Ectodermal cell (in vitro differentiated cells): ENCODE measurements around the gene FAM76A.
"Not testable (repeated sequence)": the region's sequence is repeated elsewhere in the genome, so short reads cannot be mapped to it uniquely, and the experiment has no call there.

Experiments
- H3K27ac ChIP-seq: 2 replicates; pipeline ENCODE4 v1.7.0; 2013; ENCODE audit warnings: mild to moderate bottlenecking, low read depth, low read length; ENCODE audit not compliant: insufficient read depth, poor library complexity, severe bottlenecking
- H3K27me3 ChIP-seq: 2 replicates; pipeline ENCODE4 v1.7.0; 2013; ENCODE audit warnings: mild to moderate bottlenecking, low read length; ENCODE audit not compliant: insufficient read depth, control insufficient read depth, poor library complexity, severe bottlenecking
- H3K36me3 ChIP-seq: one replicate; pipeline ENCODE4 v1.7.0; 2013; ENCODE audit warnings: low read length; ENCODE audit not compliant: control insufficient read depth, insufficient read depth
- H3K4me1 ChIP-seq: one replicate; pipeline ENCODE4 v1.7.0; 2013; ENCODE audit warnings: low read length; ENCODE audit not compliant: control insufficient read depth, insufficient read depth
- H3K4me3 ChIP-seq: 2 replicates; pipeline ENCODE4 v1.7.0; 2013; ENCODE audit warnings: low read depth, low read length, control low read depth; ENCODE audit not compliant: insufficient read depth
- H3K9me3 ChIP-seq: 2 replicates; pipeline ENCODE4 v1.7.0; 2013; ENCODE audit warnings: mild to moderate bottlenecking, low read length, moderate library complexity; ENCODE audit not compliant: control insufficient read depth
- WGBS, 2 experiments: methylation state at CpG; one replicate each; pipeline ENCODE4 v1.1.7; 2013; ENCODE audit warnings: missing lambda C conversion rate in 2 of 2; 5-methylcytosine and 5-hydroxymethylcytosine counted together

Gene FAM76A

GRCh38 chr1:27795601-27796000 is 69.8 kb downstream of the FAM76A start:
- no peak overlapping the region for H3K4me3 ChIP-seq
- no peaks in the 10 kb centered on the region for H3K4me1 ChIP-seq
- no peaks in the 10 kb centered on the region for H3K27me3 ChIP-seq
- peaks cover 5% of the 10 kb centered on the region for H3K36me3 ChIP-seq
- no peaks in the 10 kb centered on the region for H3K9me3 ChIP-seq
- no peak overlapping the region for H3K27ac ChIP-seq
- 83 to 100% methylated on average over 1 of the region's 1 CpG for WGBS, 2 experiments

- Histone ChIP-seq H3K4me3 (no peak overlapping the region), H3K4me1 (no peaks in the 10 kb centered on the region), H3K27ac (no peak overlapping the region), H3K36me3 (peaks cover 5% of the 10 kb centered on the region), H3K27me3 (no peaks in the 10 kb centered on the region), H3K9me3 (no peaks in the 10 kb centered on the region)
- WGBS, 2 experiments, result 93 to 94% methylated on average over 5 of the region's 5 CpGs
These were observed 79.0 kb downstream of the FAM76A start for GRCh38 chr1:27804791-27805190.

- 87 to 88% methylated on average over 7 of the region's 7 CpGs for WGBS, 2 experiments
- H3K36me3 ChIP-seq, result no peaks in the 10 kb centered on the region
These were observed 81.0 kb downstream of the FAM76A start for GRCh38 chr1:27806758-27807157.

GRCh38 chr1:27807385-27807784 is 81.6 kb downstream of the FAM76A start:
- no peaks in the 10 kb centered on the region for H3K27me3 ChIP-seq
- H3K27ac ChIP-seq, result no peak overlapping the region
- no peaks in the 10 kb centered on the region for H3K4me1 ChIP-seq
- no peak overlapping the region for H3K4me3 ChIP-seq
- WGBS, 2 experiments, result 80 to 82% methylated on average over 1 to 2 of the region's 2 CpGs
- H3K9me3 ChIP-seq, result no peaks in the 10 kb centered on the region
- H3K36me3 ChIP-seq, result no peaks in the 10 kb centered on the region

More at GRCh38 chr1:27806758-27807157, 81.0 kb downstream of the FAM76A start:
- H3K27ac ChIP-seq, result no peak overlapping the region
- no peaks in the 10 kb centered on the region for H3K4me1 ChIP-seq
- H3K27me3 ChIP-seq, result no peaks in the 10 kb centered on the region
- no peaks in the 10 kb centered on the region for H3K9me3 ChIP-seq
- H3K4me3 ChIP-seq, result no peak overlapping the region

GRCh38 chr1:27808131-27808530 is 82.4 kb downstream of the FAM76A start:
- H3K9me3 ChIP-seq, H3K4me3 ChIP-seq, H3K36me3 ChIP-seq, H3K4me1 ChIP-seq, H3K27ac ChIP-seq, H3K27me3 ChIP-seq: not testable (repeated sequence)
- WGBS, 2 experiments, result 86 to 95% methylated on average over 3 of the region's 3 CpGs

GRCh38 chr1:27809883-27810282 is 84.1 kb downstream of the FAM76A start:
- Histone ChIP-seq H3K27me3 (no peaks in the 10 kb centered on the region), H3K27ac (no peak overlapping the region), H3K4me1 (no peaks in the 10 kb centered on the region), H3K4me3 (no peak overlapping the region), H3K9me3 (no peaks in the 10 kb centered on the region), H3K36me3 (no peaks in the 10 kb centered on the region)
- 100% methylated on average over 1 of the region's 1 CpG; no CpG with 5 or more reads in 1 of the 2 experiments for WGBS, 2 experiments

- Histone ChIP-seq H3K36me3 (no peaks in the 10 kb centered on the region), H3K4me3 (no peak overlapping the region), H3K27me3 (no peaks in the 10 kb centered on the region), H3K4me1 (no peaks in the 10 kb centered on the region), H3K27ac (no peak overlapping the region), H3K9me3 (no peaks in the 10 kb centered on the region)
- 95 to 97% methylated on average over 6 of the region's 6 CpGs for WGBS, 2 experiments
These were observed 86.2 kb downstream of the FAM76A start for GRCh38 chr1:27811741-27812500.
